GM12878 (cell line): Measurements from ENCODE around the gene PDIA4. TPM values are rescaled to one million over a fixed set of nuclear protein-coding genes. Genes with fewer than 3 reads are reported as not detected.

Experiments
- ATAC-seq: fragments of 200-7000 bp; cut with Tn5 transposase; 3 replicates; pipeline ENCODE4 v1.9.1; 2020; ENCODE audit warnings: mild to moderate bottlenecking, moderate library complexity
- BruUV-seq: library from RNA; stranded (reverse); fragments of 400-500 nt; replicated peaks from 2 replicates; lab custom pipeline; 2021; lab: Mats Ljungman, UMichigan
- CTCF ChIA-PET: fragments of 300-600 bp; sonication (Branson Sonifier 250); formaldehyde crosslinking; extraction: SDS; loops from one replicate; lab custom pipeline; 2021; ENCODE audit warnings: inconsistent platforms; lab: Yijun Ruan, JAX
- POLR2A ChIA-PET: fragments of 350-600 bp; formaldehyde crosslinking; extraction: SDS; loops from one replicate; lab custom pipeline; 2021; ENCODE audit warnings: inconsistent platforms; lab: Charles Lee
- RAD21 ChIA-PET: fragments of 300-600 bp; sonication (Branson Sonifier 250); formaldehyde crosslinking; loops from one replicate; lab custom pipeline; 2023; ENCODE audit warnings: antibody characterized with exemption; ENCODE audit not compliant: unreplicated experiment; lab: Charles Lee
- SMC1A ChIA-PET: fragments of 300-600 bp; sonication (Branson Sonifier 250); formaldehyde crosslinking; loops from one replicate; lab custom pipeline; 2023; ENCODE audit not compliant: unreplicated experiment, uncharacterized antibody; lab: Charles Lee
- DNase-seq: peaks from one replicate; pipeline ENCODE4 v3.0.0-alpha.2; 2011; ENCODE audit warnings: low read depth, low spot score
- FAIRE-seq: peaks from 3 replicates; lab custom pipeline; 2011; peaks lifted over from hg19 to GRCh38; lab: Jason Lieb, UNC
- H2AFZ ChIP-seq: 2 replicates; pipeline ENCODE4 v1.6.0; 2011; ENCODE audit warnings: low read depth, low read length, control low read depth; ENCODE audit not compliant: control insufficient read depth
- H3K27ac ChIP-seq: 2 replicates; pipeline ENCODE4 v1.5.1; 2011; ENCODE audit warnings: control low read depth; ENCODE audit not compliant: control insufficient read depth, insufficient read depth
- H3K27me3 ChIP-seq, 2 experiments: replicated peaks in 1 of 2; 2 replicates each; pipeline versions ENCODE4 v1.6.0 to v1.6.1; 2011; ENCODE audit warnings: low read length in 1 of 2; ENCODE audit not compliant: control insufficient read depth in 2 of 2, insufficient read depth in 2 of 2
- H3K36me3 ChIP-seq, 2 experiments: 2 replicates each; pipeline ENCODE4 v1.5.1; 2011; ENCODE audit warnings: low read length in 1 of 2; ENCODE audit not compliant: control insufficient read depth in 2 of 2, insufficient read depth in 2 of 2
- H3K4me1 ChIP-seq: 2 replicates; pipeline ENCODE4 v1.6.1; 2011; ENCODE audit warnings: mild to moderate bottlenecking, low read length, moderate library complexity, mixed read lengths; ENCODE audit not compliant: control insufficient read depth, insufficient read depth
- H3K4me2 ChIP-seq: 2 replicates; pipeline ENCODE4 v1.6.0; 2011; ENCODE audit warnings: control low read depth; ENCODE audit not compliant: control insufficient read depth, insufficient read depth
- H3K4me3 ChIP-seq: fragments of 200-600 bp; sonication (generic); 2 replicates; pipeline ENCODE4 v1.5.1; 2016
- H3K79me2 ChIP-seq: 2 replicates; pipeline ENCODE4 v1.6.0; 2011; ENCODE audit warnings: low read length; ENCODE audit not compliant: control insufficient read depth, insufficient read depth
- H3K9ac ChIP-seq: 2 replicates; pipeline ENCODE4 v1.8.0; 2011; ENCODE audit warnings: low read length, control low read depth, mixed read lengths; ENCODE audit not compliant: control insufficient read depth, insufficient read depth
- H3K9me3 ChIP-seq: replicated peaks from 3 replicates; pipeline ENCODE4 v1.5.1; 2011; ENCODE audit warnings: mild to moderate bottlenecking, low read length; ENCODE audit not compliant: control insufficient read depth, insufficient read depth
- H4K20me1 ChIP-seq: 2 replicates; pipeline ENCODE4 v1.6.0; 2011; ENCODE audit not compliant: control insufficient read depth, insufficient read depth
- CEBPB ChIP-seq, 2 experiments: fragments of 150-350 bp in 1 of 2; IDR thresholded peaks; 2 replicates each; pipeline ENCODE4 v1.6.1; 2012 to 2014; ENCODE audit warnings: low read depth in 2 of 2, low read length in 2 of 2, borderline replicate concordance in 1 of 2, inconsistent platforms in 1 of 2
- CHD1 ChIP-seq: IDR thresholded peaks from 2 replicates; pipeline ENCODE4 v1.6.1; 2012; ENCODE audit warnings: low read depth, low read length, improper control_type of control experiment
- EED ChIP-seq: sonication (generic); IDR thresholded peaks from 2 replicates; pipeline ENCODE4 v1.6.1; 2016; ENCODE audit warnings: antibody characterized with exemption, low read depth
- HDAC2 ChIP-seq: fragments of 200-600 bp; sonication (generic); IDR thresholded peaks from 2 replicates; pipeline ENCODE4 v1.6.1; 2017
- KAT2A ChIP-seq: conservative IDR thresholded peaks from 2 replicates; pipeline ENCODE4 v1.6.1; 2011; ENCODE audit warnings: low read depth, low read length; ENCODE audit not compliant: control insufficient read depth
- SIX5 ChIP-seq: IDR thresholded peaks from 2 replicates; pipeline ENCODE4 v1.6.1; 2011; ENCODE audit warnings: mild to moderate bottlenecking, low read depth, low read length, moderate library complexity; ENCODE audit not compliant: severe bottlenecking
- SMAD1 ChIP-seq: fragments of 450-650 bp; IDR thresholded peaks from 2 replicates; pipeline ENCODE4 v1.6.1; 2018; ENCODE audit warnings: mild to moderate bottlenecking, low read depth; ENCODE audit not compliant: partially characterized antibody
- TBL1XR1 ChIP-seq: IDR thresholded peaks from 2 replicates; pipeline ENCODE4 v1.6.1; 2012; ENCODE audit warnings: low read depth, low read length, improper control_type of control experiment
- USF1 ChIP-seq: IDR thresholded peaks from 2 replicates; pipeline ENCODE4 v1.6.1; 2011; ENCODE audit warnings: borderline replicate concordance, low read depth, mild to moderate bottlenecking, moderate library complexity, mixed read lengths, low read length; ENCODE audit not compliant: insufficient read depth; ENCODE audit errors: extremely low read length
- ZNF384 ChIP-seq: IDR thresholded peaks from 2 replicates; pipeline ENCODE4 v1.6.1; 2012; ENCODE audit warnings: low read depth, mild to moderate bottlenecking, low read length, improper control_type of control experiment, borderline replicate concordance
- WGBS: methylation state at CpG from one replicate; pipeline ENCODE4 v1.1.6; 2016; ENCODE audit warnings: low lambda C conversion rate; ENCODE audit not compliant: insufficient replicate concordance, insufficient coverage; ENCODE audit errors: missing lambda C conversion rate; 5-methylcytosine and 5-hydroxymethylcytosine counted together
- in situ Hi-C: fragments of 300-500 bp; cut with MboI; formaldehyde crosslinking; loops from 9 replicates; pipeline ENCODE4 v1.14.3; 2018; ENCODE audit warnings: mixed read lengths
- intact Hi-C: fragments of 100-400 bp; cut with micrococcal nuclease; formaldehyde crosslinking; loops from one replicate; pipeline ENCODE4 v1.14.2; 2022; ENCODE audit not compliant: unreplicated experiment
- polyA plus RNA-seq, 11 experiments: library from polyadenylated mRNA; depleted of rRNA in 4 of 11; unstranded in 6 of 11; stranded (reverse) in 5 of 11; fragments of >200 nt; fragmentation: Nextera tagmentation in 4 of 11; fragmentation: Illumina TruSeq in 1 of 11; extraction: Ambion mirVana in 4 of 11; extraction: Trizol in 1 of 11; gene quantifications; 1 replicate in 1 of 11; 2 replicates in 10 of 11; pipeline versions ENCODE4 v1.2.1 to v1.2.3, GENCODE V29; 2011 to 2016; ENCODE audit warnings: inconsistent platforms in 2 of 11, missing spikeins in 2 of 11, low read depth in 1 of 11
- total RNA-seq, 4 experiments: library from RNA; depleted of rRNA in 3 of 4; stranded (reverse); fragments of >200 nt in 3 of 4; fragmentation: Illumina TruSeq in 1 of 4; extraction: Trizol in 1 of 4; gene quantifications; 2 replicates each; pipeline versions ENCODE4 v1.2.1 to v1.2.3, GENCODE V29; 2013 to 2021

PDIA4 gene
- total and polyA plus RNA-seq, 10 of the 15 experiments (the other 5 are each of a cell fraction or from before 2014, with no cell fraction given) = 7.1 to 306 (median 106) TPM

- 91% methylated on average over 5 of the region's 6 CpGs for WGBS
- Histone ChIP-seq H3K36me3 (no peaks in the 10 kb centered on the region), H3K4me3 (no peak overlapping the region), H3K9ac (no peak overlapping the region), H3K27ac (no peak overlapping the region), H3K27me3 (no peaks in the 10 kb centered on the region), H3K4me1 (no peaks in the 10 kb centered on the region), H4K20me1 (no peaks in the 10 kb centered on the region), H2AFZ (no peak overlapping the region), H3K4me2 (no peak overlapping the region), H3K79me2 (no peaks in the 10 kb centered on the region), H3K9me3 (no peaks in the 10 kb centered on the region)
- no TSS peak for BruUV-seq
- POLR2A ChIA-PET = interaction anchor here (0.6 kb wide), 1 partner anchor 143 kb away, joined by 3 read pairs; no protein-coding TSS in a partner anchor
- TF ChIP-seq ZNF384 = no peak
- TF ChIP-seq CHD1 = no peak
- intact Hi-C loops = no loop called here
- in situ Hi-C loops = no loop called here
- no peak for ATAC-seq
- CTCF ChIA-PET = no interaction called here
- SMC1A ChIA-PET = interaction anchor here (0.7 kb wide), 1 partner anchor 227 kb away, joined by 3 read pairs; no protein-coding TSS in a partner anchor
- RAD21 ChIA-PET = interaction anchor here (0.6 kb wide), 1 partner anchor 85 kb away, joined by 3 read pairs; no protein-coding TSS in a partner anchor
- no peak for DNase-seq
- no peak for FAIRE-seq
Measured at GRCh38 chr7:148973256-148973655, 55.0 kb downstream of the PDIA4 start.

GRCh38 chr7:148972375-148972774, 55.9 kb downstream of the PDIA4 start:
- no peaks in the 10 kb centered on the region for H3K27me3 ChIP-seq
- FAIRE-seq = no peak
- in situ Hi-C loops (no loop called here), intact Hi-C loops (no loop called here)
- no peak for DNase-seq
- RAD21 ChIA-PET = no interaction called here
- no peaks in the 10 kb centered on the region for H4K20me1 ChIP-seq
- H2AFZ ChIP-seq = no peak overlapping the region
- no TSS peak for BruUV-seq
- no peaks in the 10 kb centered on the region for H3K36me3 ChIP-seq
- H3K9me3 ChIP-seq = no peaks in the 10 kb centered on the region
- 6% methylated on average over 7 of the region's 7 CpGs for WGBS
- TF ChIP-seq EED = no peak
- no peak for TF ChIP-seq USF1
- TF ChIP-seq KAT2A = no peak
- TF ChIP-seq TBL1XR1 = no peak
- no peak for TF ChIP-seq SMAD1
- no peak for TF ChIP-seq CEBPB (IDR thresholded peaks at IDR 0.05; ENCODE audit: borderline replicate concordance in 1 of 2, low read depth in 2 of 2, low read length in 2 of 2)
- no peak for TF ChIP-seq SIX5
- TF ChIP-seq HDAC2 = no peak
- H3K4me1 ChIP-seq = no peaks in the 10 kb centered on the region
- SMC1A ChIA-PET = no interaction called here
- no peak for ATAC-seq
- no peak overlapping the region for H3K27ac ChIP-seq
- H3K9ac ChIP-seq = no peak overlapping the region
- H3K4me2 ChIP-seq = no peak overlapping the region
- POLR2A ChIA-PET = no interaction called here
- CTCF ChIA-PET = no interaction called here
- H3K79me2 ChIP-seq = no peaks in the 10 kb centered on the region
- no peak overlapping the region for H3K4me3 ChIP-seq
